CD4-positive, alpha-beta T cell treated with Interleukin-21 for 1 hour (primary cell): ENCODE data around the gene IGFBP6.

Source experiments
- DNase-seq: peaks from one replicate; pipeline ENCODE4 v3.0.0-alpha.2; 2020

Gene IGFBP6

GRCh38 chr12:53060064-53060720 lies 37.3 kb upstream of the IGFBP6 start:
- no peak for DNase-seq

- no peak for DNase-seq
These were observed 36.7 kb upstream of the IGFBP6 start for GRCh38 chr12:53060721-53061276.

- DNase-seq, result no peak
These were observed 36.0 kb upstream of the IGFBP6 start for GRCh38 chr12:53061404-53062010.

- DNase-seq, result no peak
These were observed 35.2 kb upstream of the IGFBP6 start for GRCh38 chr12:53062011-53062961.

GRCh38 chr12:53062977-53063707 lies 34.3 kb upstream of the IGFBP6 start:
- no peak for DNase-seq

GRCh38 chr12:53063708-53064612 lies 33.5 kb upstream of the IGFBP6 start:
- DNase-seq, result no peak

GRCh38 chr12:53064613-53065436 lies 32.6 kb upstream of the IGFBP6 start:
- no peak for DNase-seq

GRCh38 chr12:53065470-53065869 lies 32.0 kb upstream of the IGFBP6 start:
- DNase-seq, result no peak

GRCh38 chr12:53065975-53066931 lies 31.2 kb upstream of the IGFBP6 start:
- DNase-seq, result peak; percentile 64

- no peak for DNase-seq
These were observed 30.1 kb upstream of the IGFBP6 start for GRCh38 chr12:53067074-53067992.

- no peak for DNase-seq
These were observed 29.3 kb upstream of the IGFBP6 start for GRCh38 chr12:53067993-53068770.

- no peak for DNase-seq
These were observed 28.5 kb upstream of the IGFBP6 start for GRCh38 chr12:53068811-53069585.

GRCh38 chr12:53069621-53070410 lies 27.7 kb upstream of the IGFBP6 start:
- no peak for DNase-seq

- DNase-seq, result no peak
These were observed 26.5 kb upstream of the IGFBP6 start for GRCh38 chr12:53070877-53071492.
